Gastroesophageal sphincter (tissue), 4 donors: ENCODE data around the gene AP3D1. TPM values are rescaled to one million over a fixed set of nuclear protein-coding genes. Genes with fewer than 3 reads are reported as not detected.

Source experiments
- ATAC-seq: fragments of 150-250 bp; one replicate; pipeline ENCODE4 v1.9.1; 2016; ENCODE audit warnings: mild to moderate bottlenecking, moderate library complexity
- H3K27ac ChIP-seq, 4 donors: fragments of 200-600 bp; sonication (generic) in 3 of 4; 1 replicate in 3 of 4; 2 replicates in 1 of 4; pipeline ENCODE4 v1.5.1; 2016 to 2019
- H3K27me3 ChIP-seq: fragments of 200-600 bp; sonication (generic); one replicate; pipeline ENCODE4 v1.5.1; 2019
- H3K36me3 ChIP-seq, 2 donors: fragments of 200-600 bp; sonication (generic); one replicate each; pipeline ENCODE4 v1.5.1; 2019; ENCODE audit warnings: control low read depth in 1 of 2
- H3K4me1 ChIP-seq, 3 donors: fragments of 200-600 bp; sonication (generic); 1 replicate in 2 of 3; 2 replicates in 1 of 3; pipeline ENCODE4 v1.5.1; 2016 to 2019; ENCODE audit warnings: control low read depth in 2 of 3
- H3K4me3 ChIP-seq, 2 donors: fragments of 200-600 bp; sonication (generic); one replicate each; pipeline ENCODE4 v1.5.1; 2019; ENCODE audit warnings: mild to moderate bottlenecking in 1 of 2, moderate library complexity in 1 of 2
- H3K9me3 ChIP-seq, 3 donors: fragments of 200-600 bp; sonication (generic); one replicate each; pipeline ENCODE4 v1.5.1; 2017 to 2019; ENCODE audit warnings: control low read depth in 2 of 3
- CTCF ChIP-seq, 4 experiments: fragments of 200-600 bp in 2 of 4; fragments of 450-650 bp in 2 of 4; sonication (generic) in 1 of 4; IDR thresholded peaks; one replicate each; pipeline ENCODE4 v1.5.1; 2017 to 2019; ENCODE audit warnings: antibody characterized with exemption in 4 of 4, mild to moderate bottlenecking in 2 of 4, moderate library complexity in 2 of 4
- EP300 ChIP-seq: sonication (generic); formaldehyde crosslinking; IDR thresholded peaks from one replicate; pipeline ENCODE4 v1.6.1; 2017; ENCODE audit warnings: antibody characterized with exemption, mild to moderate bottlenecking
- POLR2A ChIP-seq, 2 donors: fragments of 450-650 bp; IDR thresholded peaks; one replicate each; pipeline ENCODE4 v1.6.1; 2017; ENCODE audit warnings: antibody characterized with exemption in 2 of 2, mild to moderate bottlenecking in 2 of 2, moderate library complexity in 1 of 2
- POLR2AphosphoS5 ChIP-seq: sonication (generic); formaldehyde crosslinking; IDR thresholded peaks from one replicate; pipeline ENCODE4 v1.6.1; 2017; ENCODE audit warnings: antibody characterized with exemption
- WGBS, 2 donors: methylation state at CpG; one replicate each; pipeline ENCODE4 v1.1.5; 2018; ENCODE audit warnings: low coverage in 1 of 2; 5-methylcytosine and 5-hydroxymethylcytosine counted together
- total RNA-seq, 4 donors: library from RNA; depleted of rRNA; stranded (reverse); fragments of >200 nt; gene quantifications; one replicate each; pipeline ENCODE4 v1.1.0, GENCODE V29; 2016

Gene AP3D1
- total RNA-seq, 4 donors from 2014 or later = 69.9 to 132 (median 73.8) TPM

GRCh38 chr19:2112516-2113320 is 38.6 kb downstream of the AP3D1 start:
- WGBS, 2 donors = 73 to 83% methylated on average over 6 to 9 of the region's 23 CpGs

GRCh38 chr19:2111886-2112285 is 39.5 kb downstream of the AP3D1 start:
- 96% methylated on average over 13 of the region's 20 CpGs; no CpG with 5 or more reads in 1 of the 2 donors for WGBS, 2 donors
- H3K27me3 ChIP-seq = no peaks in the 10 kb centered on the region
- peaks cover 0 to 100% of the 10 kb centered on the region in 2 donors for H3K36me3 ChIP-seq
- no peak for ATAC-seq
- no peak overlapping the region for H3K27ac ChIP-seq
- H3K4me3 ChIP-seq = no peak overlapping the region
- TF ChIP-seq POLR2AphosphoS5 = no peak
- TF ChIP-seq EP300 = no peak
- TF ChIP-seq POLR2A (IDR thresholded peaks at IDR 0.05) = no peak
- no peak for TF ChIP-seq CTCF (IDR thresholded peaks at IDR 0.05)
- no peaks in the 10 kb centered on the region for H3K9me3 ChIP-seq
- H3K4me1 ChIP-seq = no peaks in the 10 kb centered on the region

More at GRCh38 chr19:2112516-2113320, 38.6 kb downstream of the AP3D1 start:
- Histone ChIP-seq H3K27me3 (no peaks in the 10 kb centered on the region), H3K36me3 (peaks cover 0 to 100% of the 10 kb centered on the region in 2 donors), H3K4me1 (no peaks in the 10 kb centered on the region), H3K27ac (no peak overlapping the region), H3K4me3 (no peak overlapping the region), H3K9me3 (no peaks in the 10 kb centered on the region)
- TF ChIP-seq POLR2A (IDR thresholded peaks at IDR 0.05) (no peak), CTCF (IDR thresholded peaks at IDR 0.05) (no peak)
- ATAC-seq = no peak

GRCh38 chr19:2111425-2111824 is 39.9 kb downstream of the AP3D1 start:
- Histone ChIP-seq H3K4me3 (no peak overlapping the region), H3K27me3 (no peaks in the 10 kb centered on the region), H3K9me3 (no peaks in the 10 kb centered on the region), H3K4me1 (no peaks in the 10 kb centered on the region), H3K36me3 (peaks cover 0 to 100% of the 10 kb centered on the region in 2 donors), H3K27ac (no peak overlapping the region)
- 75 to 100% methylated on average over 4 to 11 of the region's 22 CpGs for WGBS, 2 donors
- TF ChIP-seq POLR2AphosphoS5 (no peak), CTCF (IDR thresholded peaks at IDR 0.05) (no peak), POLR2A (IDR thresholded peaks at IDR 0.05) (no peak), EP300 (no peak)
- ATAC-seq = no peak

- H3K9me3 ChIP-seq = peaks cover 0 to 2% (median 0%) of the 10 kb centered on the region in 3 donors
- no CpG with 5 or more reads among the region's 13 CpGs for whole genome bisulfite sequencing, 2 donors
- no peaks in the 10 kb centered on the region for H3K27me3 ChIP-seq
- ATAC-seq = no peak
- H3K27ac ChIP-seq = no peak overlapping the region
- no peaks in the 10 kb centered on the region for H3K4me1 ChIP-seq
- peaks cover 0 to 100% of the 10 kb centered on the region in 2 donors for H3K36me3 ChIP-seq
- H3K4me3 ChIP-seq = no peak overlapping the region
- TF ChIP-seq CTCF (IDR thresholded peaks at IDR 0.05) = no peak
- no peak for TF ChIP-seq POLR2A (IDR thresholded peaks at IDR 0.05)
- TF ChIP-seq POLR2AphosphoS5 = no peak
- no peak for TF ChIP-seq EP300
Measured at GRCh38 chr19:2110822-2111221, 40.5 kb downstream of the AP3D1 start.
